BJ (cell line): ENCODE measurements around the gene SORBS1. TPM values are rescaled to one million over a fixed set of nuclear protein-coding genes. Genes with fewer than 3 reads are reported as not detected.

Source experiments
- CTCF ChIA-PET: fragments of 350-600 bp; formaldehyde crosslinking; extraction: SDS; loops from one replicate; lab custom pipeline; 2021; ENCODE audit warnings: antibody characterized with exemption, inconsistent platforms; lab: Yijun Ruan, JAX
- POLR2A ChIA-PET: fragments of 300-600 bp; sonication (Branson Sonifier 250); formaldehyde crosslinking; extraction: SDS; loops from one replicate; lab custom pipeline; 2021; ENCODE audit warnings: antibody characterized with exemption; lab: Charles Lee
- DNase-seq: peaks from one replicate; pipeline ENCODE4 v3.0.0-alpha.2; 2011; ENCODE audit warnings: low read depth
- H3K27me3 ChIP-seq: 2 replicates; pipeline ENCODE4 v1.6.0; 2011; ENCODE audit warnings: low read length; ENCODE audit not compliant: control insufficient read depth, insufficient read depth
- H3K36me3 ChIP-seq: 2 replicates; pipeline ENCODE4 v1.5.1; 2011; ENCODE audit warnings: low read length; ENCODE audit not compliant: control insufficient read depth, insufficient read depth
- H3K4me3 ChIP-seq: 2 replicates; pipeline ENCODE4 v1.5.1; 2011; ENCODE audit warnings: low read depth, mild to moderate bottlenecking, control low read depth, low read length
- polyA plus RNA-seq: library from polyadenylated mRNA; depleted of rRNA; stranded (reverse); fragments of >200 nt; gene quantifications from 2 replicates; pipeline ENCODE4 v1.2.3, GENCODE V29; 2011
- TF ChIP-seq, protein P1 (sequence below): IDR thresholded peaks from 2 replicates; pipeline ENCODE4 v1.5.1; 2011; ENCODE audit warnings: low read depth, mild to moderate bottlenecking, control low read depth, inconsistent platforms, low read length, moderate library complexity; ENCODE audit not compliant: insufficient read depth

The SORBS1 gene
- polyA plus RNA-seq, 1 experiment, result 1.8 TPM

DNA sequence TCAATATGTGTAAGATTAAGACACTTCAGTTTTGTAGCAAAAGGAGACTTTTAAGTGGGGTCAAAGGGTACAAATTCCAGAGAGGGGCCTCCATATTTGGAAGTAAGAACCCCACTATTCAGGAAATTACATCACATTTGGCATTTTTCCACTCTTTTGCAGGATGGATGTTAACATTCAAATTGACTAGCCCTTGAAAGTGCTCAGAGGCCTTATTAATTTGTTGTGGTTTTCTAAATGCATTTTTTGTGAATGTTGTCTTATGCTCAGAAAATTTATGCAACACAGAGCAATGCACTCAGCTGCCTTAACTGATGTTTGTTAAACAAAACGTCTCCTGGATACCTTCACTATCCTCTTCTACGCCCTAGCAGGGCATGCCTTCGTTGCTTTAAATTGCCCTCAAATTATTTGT, 219.4 kb downstream of the SORBS1 start:
- peak; percentile 56 for DNase-seq
- no peaks in the 10 kb centered on the region for H3K36me3 ChIP-seq
- ChIA-PET CTCF (interaction anchor here (1.0 to 2.2 kb wide), 3 partner anchors 22 to 99 kb away, joined by 4 to 5 read pairs (median 4); no protein-coding TSS in a partner anchor), POLR2A (no interaction called here)
- TF ChIP-seq, protein P1, sequence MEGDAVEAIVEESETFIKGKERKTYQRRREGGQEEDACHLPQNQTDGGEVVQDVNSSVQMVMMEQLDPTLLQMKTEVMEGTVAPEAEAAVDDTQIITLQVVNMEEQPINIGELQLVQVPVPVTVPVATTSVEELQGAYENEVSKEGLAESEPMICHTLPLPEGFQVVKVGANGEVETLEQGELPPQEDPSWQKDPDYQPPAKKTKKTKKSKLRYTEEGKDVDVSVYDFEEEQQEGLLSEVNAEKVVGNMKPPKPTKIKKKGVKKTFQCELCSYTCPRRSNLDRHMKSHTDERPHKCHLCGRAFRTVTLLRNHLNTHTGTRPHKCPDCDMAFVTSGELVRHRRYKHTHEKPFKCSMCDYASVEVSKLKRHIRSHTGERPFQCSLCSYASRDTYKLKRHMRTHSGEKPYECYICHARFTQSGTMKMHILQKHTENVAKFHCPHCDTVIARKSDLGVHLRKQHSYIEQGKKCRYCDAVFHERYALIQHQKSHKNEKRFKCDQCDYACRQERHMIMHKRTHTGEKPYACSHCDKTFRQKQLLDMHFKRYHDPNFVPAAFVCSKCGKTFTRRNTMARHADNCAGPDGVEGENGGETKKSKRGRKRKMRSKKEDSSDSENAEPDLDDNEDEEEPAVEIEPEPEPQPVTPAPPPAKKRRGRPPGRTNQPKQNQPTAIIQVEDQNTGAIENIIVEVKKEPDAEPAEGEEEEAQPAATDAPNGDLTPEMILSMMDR, result no peak
- no peak overlapping the region for H3K4me3 ChIP-seq
- no peaks in the 10 kb centered on the region for H3K27me3 ChIP-seq

GRCh38 chr10:95339863-95340262, 221.3 kb downstream of the SORBS1 start:
- DNase-seq, result no peak
- TF ChIP-seq, protein P1, result no peak
- H3K36me3 ChIP-seq, result no peaks in the 10 kb centered on the region
- ChIA-PET CTCF (interaction anchor here (1.8 kb wide), 1 partner anchor 95 kb away, joined by 4 read pairs; no protein-coding TSS in a partner anchor), POLR2A (no interaction called here)
- H3K4me3 ChIP-seq, result no peak overlapping the region
- H3K27me3 ChIP-seq, result no peaks in the 10 kb centered on the region

DNA sequence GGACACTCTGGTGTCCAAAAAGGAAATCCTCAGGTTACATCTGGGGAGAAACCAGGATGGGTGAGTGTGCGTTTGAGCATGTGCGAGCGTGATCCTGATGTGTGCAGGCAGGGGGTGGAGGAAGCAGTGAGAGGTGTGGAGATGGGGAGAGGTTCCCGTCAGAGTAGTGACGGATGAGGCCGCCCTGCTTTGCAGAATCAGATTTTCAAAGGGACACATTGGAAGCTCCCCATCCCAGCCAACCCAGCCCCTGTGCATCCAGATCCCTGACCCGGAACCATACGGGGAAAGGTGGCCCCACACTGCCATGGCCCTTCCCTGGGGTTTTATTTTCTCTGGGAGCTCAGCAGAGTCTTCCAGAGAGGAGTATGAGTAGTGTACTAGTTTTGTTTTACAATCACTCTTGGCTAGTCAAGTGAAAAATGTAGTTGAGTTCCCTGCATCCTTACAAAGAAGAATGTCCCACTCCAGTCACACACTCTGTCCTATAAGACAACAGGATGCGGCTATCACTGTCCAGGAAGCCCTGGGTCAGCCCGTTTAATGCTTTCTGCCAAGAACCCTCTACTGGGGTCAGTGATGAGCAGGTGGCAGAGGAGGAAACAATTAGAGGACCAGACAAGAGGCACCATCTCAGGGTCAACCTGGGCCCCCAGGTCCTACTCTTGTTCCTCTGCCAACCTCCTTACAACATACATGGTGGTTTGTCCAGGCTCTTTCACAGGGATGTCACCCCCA, 223.6 kb downstream of the SORBS1 start:
- no peaks in the 10 kb centered on the region for H3K36me3 ChIP-seq
- TF ChIP-seq, protein P1, result no peak
- no peak overlapping the region for H3K4me3 ChIP-seq
- ChIA-PET CTCF (interaction anchor here (1.0 to 1.1 kb wide), 2 partner anchors 24 to 90 kb away, joined by 3 to 7 read pairs; no protein-coding TSS in a partner anchor), POLR2A (no interaction called here)
- H3K27me3 ChIP-seq, result no peaks in the 10 kb centered on the region
- no peak for DNase-seq

GRCh38 chr10:95336702-95337101, 224.5 kb downstream of the SORBS1 start:
- Histone ChIP-seq H3K4me3 (no peak overlapping the region), H3K36me3 (no peaks in the 10 kb centered on the region), H3K27me3 (no peaks in the 10 kb centered on the region)
- TF ChIP-seq, protein P1, result no peak
- CTCF ChIA-PET, result interaction anchor here (1.0 to 1.1 kb wide), 2 partner anchors 25 to 89 kb away, joined by 3 to 7 read pairs; no protein-coding TSS in a partner anchor
- POLR2A ChIA-PET, result no interaction called here
- DNase-seq, result no peak

DNA sequence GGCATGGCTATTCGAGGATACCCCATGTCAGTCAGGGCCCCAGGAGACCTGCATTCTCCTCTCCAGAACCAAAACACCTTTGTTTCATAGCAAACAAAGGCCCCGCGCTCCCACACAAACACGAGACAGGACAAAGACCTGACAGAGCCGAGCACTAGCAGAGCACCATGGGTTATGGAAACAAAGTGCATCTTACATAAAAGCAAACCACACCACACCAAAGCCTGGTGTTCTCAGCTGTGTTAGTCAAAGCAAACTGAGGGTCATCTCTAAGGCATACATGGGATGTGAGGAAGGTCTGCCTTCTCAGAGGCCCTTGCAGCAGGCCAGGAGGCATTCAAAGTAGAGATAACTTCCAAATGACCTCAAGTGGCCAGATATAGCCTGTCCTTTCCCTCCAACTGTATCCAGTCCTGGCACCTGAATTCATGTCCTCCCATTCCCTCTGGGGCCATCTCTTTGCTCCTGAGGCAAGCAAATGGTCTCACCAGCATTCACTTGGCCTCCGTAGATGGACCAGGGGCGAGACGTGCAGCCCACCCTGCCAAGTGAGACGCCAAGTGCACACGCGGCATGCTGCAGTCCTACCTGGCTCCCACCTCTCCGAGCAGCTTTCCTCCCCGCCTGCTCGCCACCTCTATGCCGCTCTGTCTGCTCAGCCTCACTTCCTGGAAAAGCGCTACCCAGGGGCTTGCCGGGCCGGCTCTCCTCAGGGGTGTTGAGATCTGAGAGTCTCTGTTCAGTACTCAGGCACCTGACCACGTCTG, 225.1 kb downstream of the SORBS1 start:
- TF ChIP-seq, protein P1, result no peak
- POLR2A ChIA-PET, result no interaction called here
- no peak overlapping the region for H3K4me3 ChIP-seq
- DNase-seq, result no peak
- no peaks in the 10 kb centered on the region for H3K36me3 ChIP-seq
- H3K27me3 ChIP-seq, result no peaks in the 10 kb centered on the region
- CTCF ChIA-PET, result interaction anchor here (1.0 to 1.2 kb wide), 3 partner anchors 26 to 89 kb away, joined by 3 to 7 read pairs (median 3); no protein-coding TSS in a partner anchor
